Right lobe of liver (tissue), 6 donors: ENCODE results near the gene SLC39A11. TPM values are rescaled to one million over a fixed set of nuclear protein-coding genes. Genes with fewer than 3 reads are reported as not detected.

Experiments
- ATAC-seq, 4 donors: fragments of 200-7000 bp; cut with Tn5 transposase; one replicate each; pipeline ENCODE4 v1.9.1; 2020; ENCODE audit warnings: mild to moderate bottlenecking in 4 of 4, moderate library complexity in 4 of 4
- DNase-seq, 3 donors: peaks; one replicate each; pipeline ENCODE4 v3.0.0-alpha.2; 2020
- H3K27ac ChIP-seq, 3 donors: fragments of 200-600 bp; one replicate each; pipeline ENCODE4 v1.8.0; 2022
- H3K27me3 ChIP-seq, 2 donors: fragments of 200-600 bp; one replicate each; pipeline ENCODE4 v1.8.0; 2022
- H3K36me3 ChIP-seq, 4 donors: fragments of 200-600 bp; sonication (generic) in 1 of 4; one replicate each; pipeline versions ENCODE4 v1.5.1 to v1.8.0; 2017 to 2022; ENCODE audit warnings: control low read depth in 1 of 4
- H3K4me1 ChIP-seq, 4 donors: fragments of 200-600 bp; sonication (generic) in 1 of 4; one replicate each; pipeline versions ENCODE4 v1.5.1 to v1.8.0; 2017 to 2022; ENCODE audit warnings: control low read depth in 1 of 4
- H3K4me3 ChIP-seq, 3 donors: fragments of 200-600 bp; one replicate each; pipeline ENCODE4 v1.8.0; 2022
- H3K9me3 ChIP-seq, 4 donors: fragments of 200-600 bp; sonication (generic) in 1 of 4; one replicate each; pipeline versions ENCODE4 v1.5.1 to v1.8.0; 2017 to 2022; ENCODE audit warnings: control low read depth in 1 of 4
- CTCF ChIP-seq, 4 donors: fragments of 200-600 bp in 3 of 4; fragments of 450-650 bp in 1 of 4; IDR thresholded peaks; one replicate each; pipeline versions ENCODE4 v1.5.1 to v1.8.0; 2016 to 2022; ENCODE audit warnings: antibody characterized with exemption in 4 of 4, mild to moderate bottlenecking in 2 of 4
- POLR2A ChIP-seq: fragments of 450-650 bp; IDR thresholded peaks from one replicate; pipeline ENCODE4 v1.6.1; 2017; ENCODE audit warnings: antibody characterized with exemption, mild to moderate bottlenecking
- WGBS: methylation state at CpG from one replicate; pipeline ENCODE4 v1.1.6; 2018; ENCODE audit warnings: low coverage, low lambda C conversion rate; ENCODE audit not compliant: insufficient coverage; ENCODE audit errors: missing lambda C conversion rate; 5-methylcytosine and 5-hydroxymethylcytosine counted together
- intact Hi-C, 2 donors: fragments of 100-400 bp; cut with DNase I; formaldehyde crosslinking; loops; one replicate each; pipeline versions ENCODE4 v1.11.2 to v1.14.1; 2022
- total RNA-seq, 6 experiments: library from RNA; depleted of rRNA in 2 of 6; stranded (reverse); fragments of >200 nt in 2 of 6; fragmentation: NEBNext Ultra II Directional in 3 of 6; extraction: Animal tissue kit (Norgen Biotek cat#: 25700) in 3 of 6; gene quantifications; one replicate each; pipeline versions ENCODE4 v1.1.0 to v1.2.4, GENCODE V29; 2016 to 2023
- donor health status: DM: no; HTN: yes; CAD: no.
- donor health status: DM: no; HTN: no; CAD: no.
- donor health status: DM: no; HTN: no; CAD: no.
- donor health status: DM: no; HTN: yes; CAD: no.
- donor health status: DM: no; HTN: yes; CAD: no.

The SLC39A11 gene
- total RNA-seq, 6 experiments from 2014 or later = 25.4 to 49.6 (median 39.3) TPM

GRCh38 chr17:72977771-72978417 lies 114.6 kb downstream of the SLC39A11 start:
- intact Hi-C loops = no loop called here
- Histone ChIP-seq H3K4me1 (peaks cover 0 to 18% (median 9%) of the 10 kb centered on the region in 4 donors), H3K4me3 (no peak overlapping the region), H3K36me3 (no peaks in the 10 kb centered on the region), H3K27ac (peak overlapping the region in 2 of 3 donors; percentile 64 to 78), H3K27me3 (no peaks in the 10 kb centered on the region), H3K9me3 (no peaks in the 10 kb centered on the region)
- TF ChIP-seq POLR2A (no peak), CTCF (IDR thresholded peaks at IDR 0.05) (no peak)
- DNase-seq (no peak), ATAC-seq (peak in 2 of 4 donors; percentile 4 to 29)
- WGBS = 58% methylated on average over 9 of the region's 20 CpGs

- Histone ChIP-seq H3K4me3 (no peak overlapping the region), H3K9me3 (no peaks in the 10 kb centered on the region), H3K27me3 (no peaks in the 10 kb centered on the region), H3K4me1 (peaks cover 0 to 24% (median 9%) of the 10 kb centered on the region in 4 donors), H3K27ac (peak overlapping the region in 2 of 3 donors; percentile 64 to 78), H3K36me3 (no peaks in the 10 kb centered on the region)
- TF ChIP-seq CTCF (IDR thresholded peaks at IDR 0.05) (no peak), POLR2A (no peak)
- intact Hi-C loops = no loop called here
- ATAC-seq (peak; percentile 75 to 82 (median 78)), DNase-seq (peak in 2 of 3 donors; percentile 71 to 72)
- 37% methylated on average over 10 of the region's 12 CpGs for WGBS
Observed at GRCh38 chr17:72976971-72977770, 115.3 kb downstream of the SLC39A11 start.

- Histone ChIP-seq H3K4me3 (no peak overlapping the region), H3K27me3 (no peaks in the 10 kb centered on the region), H3K36me3 (no peaks in the 10 kb centered on the region), H3K9me3 (no peaks in the 10 kb centered on the region), H3K27ac (no peak overlapping the region), H3K4me1 (peaks cover 0 to 29% (median 9%) of the 10 kb centered on the region in 4 donors)
- intact Hi-C loops = no loop called here
- WGBS = 92% methylated on average over 2 of the region's 2 CpGs
- DNase-seq = no peak
- TF ChIP-seq CTCF (IDR thresholded peaks at IDR 0.05) = no peak
- TF ChIP-seq POLR2A = no peak
- ATAC-seq = no peak
Observed at GRCh38 chr17:72975509-72975908, 117.0 kb downstream of the SLC39A11 start.

GRCh38 chr17:72974605-72975232 lies 117.8 kb downstream of the SLC39A11 start:
- Histone ChIP-seq H3K4me1 (peaks cover 0 to 29% (median 10%) of the 10 kb centered on the region in 4 donors), H3K27me3 (no peaks in the 10 kb centered on the region), H3K9me3 (no peaks in the 10 kb centered on the region), H3K27ac (no peak overlapping the region), H3K36me3 (no peaks in the 10 kb centered on the region), H3K4me3 (no peak overlapping the region)
- no peak for ATAC-seq
- DNase-seq = no peak
- intact Hi-C loops = no loop called here
- 74% methylated on average over 3 of the region's 4 CpGs for WGBS
- no peak for TF ChIP-seq POLR2A
- TF ChIP-seq CTCF (IDR thresholded peaks at IDR 0.05) = no peak
